K562 (cell line): ENCODE results near the gene MCCD1. TPM values are rescaled to one million over a fixed set of nuclear protein-coding genes. Genes with fewer than 3 reads are reported as not detected.
A peak's percentile ranks its signal among the peaks of the same experiment; 100 is the strongest.

Experiments
- CBFB ChIP-seq: sonication (generic); formaldehyde crosslinking; IDR thresholded peaks from 2 replicates; pipeline ENCODE4 v1.4.0; 2020; ENCODE audit warnings: mild to moderate bottlenecking, missing genetic modification reagents
- FOXP1 ChIP-seq: sonication (generic); formaldehyde crosslinking; IDR thresholded peaks from 2 replicates; pipeline ENCODE4 v1.8.0; 2022; ENCODE audit warnings: mild to moderate bottlenecking, missing genetic modification reagents
- GABPA ChIP-seq: fragments of 200-800 bp; sonication (Bioruptor generic); conservative IDR thresholded peaks from 2 replicates; pipeline ENCODE4 v1.6.1; 2016; ENCODE audit warnings: low read depth, missing genetic modification characterization, missing compliant biosample characterization
- KAT7 ChIP-seq: sonication (generic); formaldehyde crosslinking; IDR thresholded peaks from 2 replicates; pipeline ENCODE4 v1.8.0; 2022; ENCODE audit warnings: missing genetic modification reagents, mild to moderate bottlenecking, borderline replicate concordance
- MNT ChIP-seq, 2 experiments: fragments of 450-650 bp; conservative IDR thresholded peaks; 2 replicates each; pipeline ENCODE4 v1.6.1; 2017; ENCODE audit warnings: mild to moderate bottlenecking in 2 of 2, moderate library complexity in 2 of 2
- RBFOX2 ChIP-seq: fragments of 200-400 bp; formaldehyde crosslinking; IDR thresholded peaks from 2 replicates; pipeline ENCODE4 v1.6.1; 2017; ENCODE audit warnings: low read depth, mild to moderate bottlenecking, low read length, moderate library complexity
- TSHZ1 ChIP-seq: fragments of 250-450 bp; sonication (Bioruptor Pico); IDR thresholded peaks from 2 replicates; pipeline ENCODE4 v1.4.0; 2020; ENCODE audit warnings: mild to moderate bottlenecking, moderate library complexity
- ZNF175 ChIP-seq: fragments of 200-800 bp; sonication (Bioruptor generic); IDR thresholded peaks from 2 replicates; pipeline ENCODE4 v1.6.1; 2016; ENCODE audit warnings: low read depth, mild to moderate bottlenecking, missing genetic modification characterization, missing compliant biosample characterization
- polyA plus RNA-seq, 8 experiments: library from polyadenylated mRNA; depleted of rRNA in 4 of 8; stranded (reverse) in 5 of 8; unstranded in 3 of 8; fragments of >200 nt; fragmentation: Nextera tagmentation in 2 of 8; fragmentation: Illumina TruSeq in 1 of 8; extraction: Ambion mirVana in 2 of 8; extraction: Trizol in 1 of 8; gene quantifications; 2 replicates each; pipeline versions ENCODE4 v1.2.1 to v1.2.3, GENCODE V29; 2011 to 2014; ENCODE audit warnings: inconsistent platforms in 1 of 8, missing spikeins in 1 of 8
- total RNA-seq, 7 experiments: library from RNA; depleted of rRNA in 6 of 7; stranded (reverse); fragments of >200 nt in 6 of 7; fragmentation: Illumina TruSeq in 2 of 7; extraction: Trizol in 2 of 7; gene quantifications; 2 replicates each; pipeline versions ENCODE4 v1.2.1 to v1.2.3, GENCODE V29; 2011 to 2021; ENCODE audit warnings: low replicate concordance in 1 of 7
- TF ChIP-seq, protein P1 (sequence below): sonication (generic); formaldehyde crosslinking; IDR thresholded peaks from 2 replicates; pipeline ENCODE4 v1.8.0; 2022; ENCODE audit warnings: mild to moderate bottlenecking, missing genetic modification reagents, borderline replicate concordance
- TF ChIP-seq, protein P2 (sequence below): fragments of 450-650 bp; IDR thresholded peaks from 2 replicates; pipeline ENCODE4 v1.6.1; 2016; ENCODE audit warnings: low read depth

The MCCD1 gene
- total and polyA plus RNA-seq, 9 of the 15 experiments (the other 6 are each of a cell fraction or from before 2014, with no cell fraction given) = not detected

DNA sequence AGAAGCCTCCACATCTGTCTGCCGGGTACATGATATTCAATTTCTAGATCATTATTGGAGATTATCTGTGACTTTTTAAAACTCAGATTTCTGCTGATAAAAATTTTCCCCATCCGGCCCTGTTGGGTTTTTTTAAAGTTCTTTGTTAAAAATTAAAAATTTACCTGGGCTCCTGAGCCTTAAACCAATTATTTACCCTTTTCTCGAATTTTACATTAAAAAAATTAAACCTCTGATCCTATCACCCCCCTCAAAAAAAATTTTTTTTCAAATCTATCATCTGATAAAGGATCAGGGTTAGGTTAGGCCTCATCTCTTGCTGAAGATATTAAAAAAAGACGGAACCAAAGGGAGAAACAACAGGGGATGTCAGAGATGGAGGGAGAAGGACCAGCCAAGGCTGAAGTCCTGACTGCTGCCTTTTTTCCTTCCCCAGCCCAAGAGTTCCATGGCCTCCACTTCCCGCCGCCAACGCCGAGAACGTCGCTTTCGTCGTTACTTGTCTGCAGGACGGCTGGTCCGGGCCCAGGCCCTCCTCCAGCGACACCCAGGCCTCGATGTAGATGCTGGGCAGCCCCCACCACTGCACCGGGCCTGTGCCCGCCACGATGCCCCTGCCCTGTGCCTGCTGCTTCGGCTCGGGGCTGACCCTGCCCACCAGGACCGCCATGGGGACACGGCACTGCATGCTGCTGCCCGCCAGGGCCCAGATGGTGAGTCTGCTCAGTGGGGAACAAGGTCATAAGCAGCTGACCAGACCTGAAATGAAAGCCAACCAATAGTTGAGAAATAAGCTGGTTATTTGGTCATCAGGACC is 19.2 kb downstream of the MCCD1 start (continued):
- 0 out of 4 replicates have a peak, but pooled peaks of 1 of the 2 experiments have one; percentile 12 for TF ChIP-seq MNT (conservative IDR thresholded peaks at IDR 0.05)
- TF ChIP-seq RBFOX2 = peak; percentile 77
- TF ChIP-seq, protein P1, sequence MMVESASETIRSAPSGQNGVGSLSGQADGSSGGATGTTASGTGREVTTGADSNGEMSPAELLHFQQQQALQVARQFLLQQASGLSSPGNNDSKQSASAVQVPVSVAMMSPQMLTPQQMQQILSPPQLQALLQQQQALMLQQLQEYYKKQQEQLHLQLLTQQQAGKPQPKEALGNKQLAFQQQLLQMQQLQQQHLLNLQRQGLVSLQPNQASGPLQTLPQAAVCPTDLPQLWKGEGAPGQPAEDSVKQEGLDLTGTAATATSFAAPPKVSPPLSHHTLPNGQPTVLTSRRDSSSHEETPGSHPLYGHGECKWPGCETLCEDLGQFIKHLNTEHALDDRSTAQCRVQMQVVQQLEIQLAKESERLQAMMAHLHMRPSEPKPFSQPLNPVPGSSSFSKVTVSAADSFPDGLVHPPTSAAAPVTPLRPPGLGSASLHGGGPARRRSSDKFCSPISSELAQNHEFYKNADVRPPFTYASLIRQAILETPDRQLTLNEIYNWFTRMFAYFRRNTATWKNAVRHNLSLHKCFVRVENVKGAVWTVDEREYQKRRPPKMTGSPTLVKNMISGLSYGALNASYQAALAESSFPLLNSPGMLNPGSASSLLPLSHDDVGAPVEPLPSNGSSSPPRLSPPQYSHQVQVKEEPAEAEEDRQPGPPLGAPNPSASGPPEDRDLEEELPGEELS (CRISPR knock-in tag) = no peak
- peak; percentile 85; the same call in 1 of the 2 replicates for TF ChIP-seq GABPA (tag)
- 0 out of 2 replicates have a peak, but pooled peaks have one; percentile 62 for TF ChIP-seq FOXP1 (CRISPR knock-in tag)
- TF ChIP-seq TSHZ1 (CRISPR knock-in tag) = no peak
- TF ChIP-seq KAT7 (CRISPR knock-in tag) = peak; percentile 69; the same call in 1 of the 2 replicates
- TF ChIP-seq CBFB = peak; percentile 89
- TF ChIP-seq ZNF175 = no peak
- TF ChIP-seq, protein P2, sequence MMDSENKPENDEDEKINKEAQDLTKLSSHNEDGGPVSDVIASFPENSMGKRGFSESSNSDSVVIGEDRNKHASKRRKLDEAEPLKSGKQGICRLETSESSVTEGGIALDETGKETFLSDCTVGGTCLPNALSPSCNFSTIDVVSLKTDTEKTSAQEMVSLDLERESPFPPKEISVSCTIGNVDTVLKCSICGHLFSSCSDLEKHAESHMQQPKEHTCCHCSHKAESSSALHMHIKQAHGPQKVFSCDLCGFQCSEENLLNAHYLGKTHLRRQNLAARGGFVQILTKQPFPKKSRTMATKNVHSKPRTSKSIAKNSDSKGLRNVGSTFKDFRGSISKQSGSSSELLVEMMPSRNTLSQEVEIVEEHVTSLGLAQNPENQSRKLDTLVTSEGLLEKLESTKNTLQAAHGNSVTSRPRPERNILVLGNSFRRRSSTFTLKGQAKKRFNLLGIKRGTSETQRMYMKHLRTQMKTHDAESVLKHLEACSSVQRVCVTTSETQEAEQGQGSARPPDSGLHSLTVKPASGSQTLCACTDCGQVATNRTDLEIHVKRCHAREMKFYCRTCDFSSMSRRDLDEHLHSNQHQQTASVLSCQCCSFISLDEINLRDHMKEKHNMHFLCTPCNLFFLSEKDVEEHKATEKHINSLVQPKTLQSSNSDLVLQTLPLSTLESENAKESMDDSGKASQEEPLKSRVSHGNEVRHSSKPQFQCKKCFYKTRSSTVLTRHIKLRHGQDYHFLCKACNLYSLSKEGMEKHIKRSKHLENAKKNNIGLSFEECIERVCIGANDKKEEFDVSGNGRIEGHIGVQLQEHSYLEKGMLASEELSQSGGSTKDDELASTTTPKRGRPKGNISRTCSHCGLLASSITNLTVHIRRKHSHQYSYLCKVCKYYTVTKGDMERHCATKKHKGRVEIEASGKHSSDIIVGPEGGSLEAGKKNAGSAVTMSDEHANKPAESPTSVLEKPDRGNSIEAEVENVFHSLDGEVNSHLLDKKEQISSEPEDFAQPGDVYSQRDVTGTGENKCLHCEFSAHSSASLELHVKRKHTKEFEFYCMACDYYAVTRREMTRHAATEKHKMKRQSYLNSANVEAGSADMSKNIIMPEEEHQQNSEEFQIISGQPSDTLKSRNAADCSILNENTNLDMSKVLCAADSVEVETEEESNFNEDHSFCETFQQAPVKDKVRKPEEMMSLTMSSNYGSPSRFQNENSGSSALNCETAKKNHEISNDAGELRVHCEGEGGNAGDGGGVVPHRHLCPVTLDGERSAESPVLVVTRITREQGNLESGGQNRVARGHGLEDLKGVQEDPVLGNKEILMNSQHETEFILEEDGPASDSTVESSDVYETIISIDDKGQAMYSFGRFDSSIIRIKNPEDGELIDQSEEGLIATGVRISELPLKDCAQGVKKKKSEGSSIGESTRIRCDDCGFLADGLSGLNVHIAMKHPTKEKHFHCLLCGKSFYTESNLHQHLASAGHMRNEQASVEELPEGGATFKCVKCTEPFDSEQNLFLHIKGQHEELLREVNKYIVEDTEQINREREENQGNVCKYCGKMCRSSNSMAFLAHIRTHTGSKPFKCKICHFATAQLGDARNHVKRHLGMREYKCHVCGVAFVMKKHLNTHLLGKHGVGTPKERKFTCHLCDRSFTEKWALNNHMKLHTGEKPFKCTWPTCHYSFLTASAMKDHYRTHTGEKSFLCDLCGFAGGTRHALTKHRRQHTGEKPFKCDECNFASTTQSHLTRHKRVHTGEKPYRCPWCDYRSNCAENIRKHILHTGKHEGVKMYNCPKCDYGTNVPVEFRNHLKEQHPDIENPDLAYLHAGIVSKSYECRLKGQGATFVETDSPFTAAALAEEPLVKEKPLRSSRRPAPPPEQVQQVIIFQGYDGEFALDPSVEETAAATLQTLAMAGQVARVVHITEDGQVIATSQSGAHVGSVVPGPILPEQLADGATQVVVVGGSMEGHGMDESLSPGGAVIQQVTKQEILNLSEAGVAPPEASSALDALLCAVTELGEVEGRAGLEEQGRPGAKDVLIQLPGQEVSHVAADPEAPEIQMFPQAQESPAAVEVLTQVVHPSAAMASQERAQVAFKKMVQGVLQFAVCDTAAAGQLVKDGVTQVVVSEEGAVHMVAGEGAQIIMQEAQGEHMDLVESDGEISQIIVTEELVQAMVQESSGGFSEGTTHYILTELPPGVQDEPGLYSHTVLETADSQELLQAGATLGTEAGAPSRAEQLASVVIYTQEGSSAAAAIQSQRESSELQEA = no peak
